Measurements from ENCODE around the gene SPDEF. TPM values are rescaled to one million over a fixed set of nuclear protein-coding genes. Genes with fewer than 3 reads are reported as not detected.

The SPDEF gene
- total RNA-seq, 2 donors from 2014 or later = 0.16 to 0.34 TPM

DNA sequence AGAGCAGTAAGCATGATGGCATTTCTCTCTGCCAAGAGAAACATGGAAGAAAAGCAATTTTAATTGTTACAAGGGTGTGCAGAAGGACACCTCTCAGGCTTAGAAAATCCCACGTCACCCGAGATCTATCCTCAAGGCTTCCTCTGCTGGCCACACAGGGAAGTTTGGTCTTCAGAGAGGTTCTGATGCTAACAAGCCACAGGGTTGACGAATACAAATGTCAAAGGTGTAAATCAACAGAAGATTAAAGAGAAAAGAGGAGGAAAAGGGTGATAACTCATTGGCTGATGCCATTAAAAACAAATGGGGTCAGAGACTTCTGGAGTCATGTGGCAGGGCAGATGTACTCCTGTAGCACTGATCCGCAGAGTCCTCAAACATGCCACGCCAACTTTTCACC lies 33.6 kb upstream of the SPDEF start:
- H3K4me1 Mint-ChIP-seq (ENCODE audit: low read depth) = peaks cover 7% of the 10 kb centered on the region

DNA sequence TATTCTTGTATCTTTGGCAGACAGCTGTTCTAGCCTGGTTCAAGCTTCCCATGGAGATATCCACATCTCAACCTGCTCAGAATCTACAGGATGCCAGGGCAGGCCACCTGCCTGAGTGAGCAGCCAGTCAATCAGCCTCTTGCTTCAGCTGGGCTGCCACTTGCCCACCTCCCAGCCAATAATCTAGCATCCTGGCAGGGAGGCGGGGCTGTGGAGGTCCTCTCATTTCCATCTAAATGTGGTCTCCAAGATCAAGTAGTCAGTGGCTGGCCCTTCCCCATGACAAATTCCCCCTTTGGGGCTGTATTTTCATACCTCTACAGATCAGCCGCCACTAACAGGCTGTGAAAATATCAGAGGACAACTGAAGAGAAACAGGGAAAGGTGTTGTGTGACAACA lies 33.0 kb upstream of the SPDEF start:
- ATAC-seq (replicated peaks in 1 of 2) = no peak
- H3K4me3 Mint-ChIP-seq = no peak overlapping the region
- H3K36me3 Mint-ChIP-seq (ENCODE audit: insufficient read depth in 2 of 2) = peaks cover 2 to 4% of the 10 kb centered on the region in 2 donors
- H3K4me1 Mint-ChIP-seq (ENCODE audit: low read depth) = peaks cover 7% of the 10 kb centered on the region
- no peak for DNase-seq
- no peaks in the 10 kb centered on the region for H3K27me3 Mint-ChIP-seq (ENCODE audit: low read depth)
- H3K9me3 Mint-ChIP-seq = no peaks in the 10 kb centered on the region
- no peak overlapping the region for H3K27ac Mint-ChIP-seq

More for the DNA sequence above, 33.6 kb upstream of the SPDEF start:
- Mint-ChIP-seq H3K9me3 (no peaks in the 10 kb centered on the region), H3K4me3 (no peak overlapping the region), H3K27me3 (ENCODE audit: low read depth) (no peaks in the 10 kb centered on the region), H3K36me3 (ENCODE audit: insufficient read depth in 2 of 2) (peaks cover 2 to 4% of the 10 kb centered on the region in 2 donors), H3K27ac (no peak overlapping the region)
- DNase-seq (no peak), ATAC-seq (replicated peaks in 1 of 2) (no peak)

DNA sequence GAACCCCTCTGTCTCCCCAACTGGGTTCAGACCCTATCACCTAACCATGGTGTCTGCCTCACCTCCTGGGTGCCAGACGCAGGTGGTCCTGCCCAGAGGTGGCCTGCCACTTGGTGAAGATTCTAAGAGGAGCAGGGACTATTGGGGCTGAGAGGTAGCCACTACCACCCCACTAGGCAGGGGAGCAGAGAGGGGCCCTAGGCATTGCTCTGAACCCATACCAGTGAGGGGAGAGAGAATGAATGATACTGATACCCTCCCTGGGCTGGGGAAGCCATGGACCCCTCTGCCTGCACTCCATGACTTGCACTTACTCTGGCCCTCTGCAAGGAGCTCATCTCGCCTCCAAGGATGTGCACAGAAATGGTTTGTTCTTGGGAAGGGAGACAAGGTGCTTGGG lies 31.7 kb upstream of the SPDEF start:
- Mint-ChIP-seq H3K4me1 (ENCODE audit: low read depth) (peaks cover 7% of the 10 kb centered on the region), H3K4me3 (no peak overlapping the region), H3K27ac (no peak overlapping the region), H3K36me3 (ENCODE audit: insufficient read depth in 2 of 2) (peaks cover 2 to 4% of the 10 kb centered on the region in 2 donors), H3K27me3 (ENCODE audit: low read depth) (no peaks in the 10 kb centered on the region), H3K9me3 (no peaks in the 10 kb centered on the region)
- ATAC-seq (replicated peaks in 1 of 2) (no peak), DNase-seq (no peak)

DNA sequence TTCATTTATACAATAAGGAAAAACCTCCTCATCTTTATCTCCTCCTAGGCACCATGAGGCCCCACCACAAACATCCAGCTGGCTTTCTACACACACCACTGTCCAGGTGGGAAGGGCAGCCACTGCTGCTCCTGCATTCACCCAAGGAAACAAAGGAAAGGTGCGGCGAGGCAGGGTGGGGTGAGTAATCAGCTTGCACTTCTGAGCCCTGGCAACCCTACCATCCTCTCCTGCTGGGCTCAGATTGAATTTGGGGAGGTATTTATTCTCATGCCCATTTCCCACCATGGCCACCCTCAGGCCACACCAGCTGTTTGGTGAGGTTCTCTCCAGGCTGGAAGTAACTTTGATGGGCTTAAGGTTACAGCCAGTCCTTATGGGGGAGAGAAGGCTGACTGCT lies 31.2 kb upstream of the SPDEF start:
- Mint-ChIP-seq H3K4me1 (ENCODE audit: low read depth) (peaks cover 6% of the 10 kb centered on the region), H3K9me3 (no peaks in the 10 kb centered on the region)
- ATAC-seq (replicated peaks in 1 of 2) = no peak

GRCh38 chr6:34586327-34587040 lies 30.4 kb upstream of the SPDEF start:
- no peak overlapping the region for H3K4me3 Mint-ChIP-seq
- H3K27me3 Mint-ChIP-seq (ENCODE audit: low read depth) = no peaks in the 10 kb centered on the region
- no peaks in the 10 kb centered on the region for H3K9me3 Mint-ChIP-seq
- DNase-seq (no peak), ATAC-seq (replicated peaks in 1 of 2) (no peak)
- peaks cover 2 to 4% of the 10 kb centered on the region in 2 donors for H3K36me3 Mint-ChIP-seq (ENCODE audit: insufficient read depth in 2 of 2)
- H3K4me1 Mint-ChIP-seq (ENCODE audit: low read depth) = no peaks in the 10 kb centered on the region
- no peak overlapping the region for H3K27ac Mint-ChIP-seq

More for the DNA sequence above, 31.2 kb upstream of the SPDEF start:
- Mint-ChIP-seq H3K27ac (no peak overlapping the region), H3K27me3 (ENCODE audit: low read depth) (no peaks in the 10 kb centered on the region), H3K36me3 (ENCODE audit: insufficient read depth in 2 of 2) (peaks cover 2 to 4% of the 10 kb centered on the region in 2 donors), H3K4me3 (no peak overlapping the region)
- no peak for DNase-seq

DNA sequence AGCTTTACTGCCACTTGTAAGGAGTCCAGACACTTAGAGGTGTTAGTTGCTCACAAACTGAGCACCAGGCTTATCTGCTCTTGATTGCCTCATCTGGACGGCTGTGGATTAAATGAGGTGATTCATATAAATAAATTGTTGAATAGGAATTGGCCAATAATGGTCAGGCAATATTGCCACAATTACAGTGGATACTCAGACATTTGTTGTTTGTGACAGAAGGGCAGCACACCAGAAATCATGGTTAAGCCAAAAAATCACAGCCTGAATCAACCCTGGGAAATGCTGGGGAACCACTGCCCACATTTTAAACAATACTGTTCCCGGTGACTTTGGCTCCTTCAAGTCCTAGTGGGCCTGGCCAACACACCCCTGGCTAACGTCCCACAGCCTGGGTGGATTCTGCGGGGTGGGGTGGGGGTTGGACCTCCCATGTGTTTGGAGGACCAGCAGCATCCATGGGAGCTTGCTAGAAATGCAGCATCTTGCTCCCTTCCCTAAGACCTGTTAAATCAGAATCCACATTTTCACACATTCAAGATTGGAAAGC lies 29.5 kb upstream of the SPDEF start:
- no peaks in the 10 kb centered on the region for H3K9me3 Mint-ChIP-seq
- DNase-seq (no peak), ATAC-seq (replicated peaks in 1 of 2) (no peak)
- H3K4me1 Mint-ChIP-seq (ENCODE audit: low read depth) = no peaks in the 10 kb centered on the region
- peak overlapping the region; percentile 43 for H3K27ac Mint-ChIP-seq
- H3K27me3 Mint-ChIP-seq (ENCODE audit: low read depth) = no peaks in the 10 kb centered on the region
- no peak overlapping the region for H3K4me3 Mint-ChIP-seq
- H3K36me3 Mint-ChIP-seq (ENCODE audit: insufficient read depth in 2 of 2) = peaks cover 2 to 4% of the 10 kb centered on the region in 2 donors

DNA sequence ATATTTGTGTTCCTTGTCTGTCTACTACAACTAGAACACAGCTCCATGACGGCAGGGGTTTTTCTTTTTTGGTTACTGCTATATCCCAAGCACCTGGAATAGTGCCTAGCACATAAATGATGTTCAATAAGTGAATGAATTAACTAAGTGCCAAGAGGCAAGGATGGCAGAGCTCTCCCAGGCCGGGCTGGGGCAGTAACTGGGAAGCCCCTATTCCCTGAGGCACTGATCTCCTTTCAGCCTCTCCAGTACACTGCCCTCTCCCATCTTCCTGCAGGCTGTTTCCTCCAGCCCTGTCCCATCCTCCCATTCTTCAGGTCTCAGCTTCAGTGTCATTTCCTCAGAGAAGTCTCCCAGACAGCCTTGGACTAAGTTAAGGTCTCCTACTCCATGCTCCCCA lies 29.0 kb upstream of the SPDEF start:
- Mint-ChIP-seq H3K27ac (peak overlapping the region; percentile 43), H3K9me3 (no peaks in the 10 kb centered on the region), H3K27me3 (ENCODE audit: low read depth) (no peaks in the 10 kb centered on the region), H3K4me1 (ENCODE audit: low read depth) (no peaks in the 10 kb centered on the region), H3K36me3 (ENCODE audit: insufficient read depth in 2 of 2) (peaks cover 2 to 4% of the 10 kb centered on the region in 2 donors), H3K4me3 (no peak overlapping the region)
- DNase-seq (no peak), ATAC-seq (replicated peaks in 1 of 2) (no peak)

- DNase-seq (no peak), ATAC-seq (replicated peaks in 1 of 2) (no peak)
- Mint-ChIP-seq H3K9me3 (no peaks in the 10 kb centered on the region), H3K4me1 (ENCODE audit: low read depth) (no peaks in the 10 kb centered on the region), H3K27ac (peak overlapping the region; percentile 40), H3K36me3 (ENCODE audit: insufficient read depth in 2 of 2) (peaks cover 2 to 4% of the 10 kb centered on the region in 2 donors), H3K27me3 (ENCODE audit: low read depth) (no peaks in the 10 kb centered on the region), H3K4me3 (no peak overlapping the region)
Measured at GRCh38 chr6:34584694-34585093, 28.6 kb upstream of the SPDEF start.

GRCh38 chr6:34583861-34584604 lies 27.9 kb upstream of the SPDEF start:
- Mint-ChIP-seq H3K27ac (peak overlapping the region; percentile 40), H3K27me3 (ENCODE audit: low read depth) (no peaks in the 10 kb centered on the region), H3K36me3 (ENCODE audit: insufficient read depth in 2 of 2) (no peaks in the 10 kb centered on the region), H3K9me3 (no peaks in the 10 kb centered on the region), H3K4me3 (no peak overlapping the region), H3K4me1 (ENCODE audit: low read depth) (no peaks in the 10 kb centered on the region)
- DNase-seq (no peak), ATAC-seq (replicated peaks in 1 of 2) (no peak)

GRCh38 chr6:34583461-34583860 lies 27.3 kb upstream of the SPDEF start:
- no peaks in the 10 kb centered on the region for H3K4me1 Mint-ChIP-seq (ENCODE audit: low read depth)
- no peaks in the 10 kb centered on the region for H3K27me3 Mint-ChIP-seq (ENCODE audit: low read depth)
- no peaks in the 10 kb centered on the region for H3K36me3 Mint-ChIP-seq (ENCODE audit: insufficient read depth in 2 of 2)
- no peak overlapping the region for H3K4me3 Mint-ChIP-seq
- H3K9me3 Mint-ChIP-seq = no peaks in the 10 kb centered on the region
- ATAC-seq (replicated peaks in 1 of 2) (peak in 1 of 2 donors; percentile 35), DNase-seq (no peak)
- H3K27ac Mint-ChIP-seq = no peak overlapping the region

DNA sequence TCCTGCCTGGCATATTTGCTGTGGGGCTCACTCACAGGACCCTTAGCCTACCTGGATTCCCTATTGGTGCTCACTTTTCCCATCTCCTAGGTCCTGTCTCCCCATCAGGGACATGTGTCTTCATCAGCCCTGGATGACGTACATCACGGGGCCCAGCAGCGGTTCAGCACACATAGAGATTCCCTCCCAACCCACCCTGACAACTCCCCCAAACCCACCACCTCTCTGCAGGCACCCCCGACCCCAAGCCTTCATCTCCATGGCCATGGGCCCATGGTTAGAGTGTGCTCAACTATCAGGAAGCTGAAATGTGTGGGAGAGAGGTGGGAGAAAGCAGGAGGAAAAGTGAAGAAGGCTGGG lies 25.4 kb upstream of the SPDEF start:
- H3K27ac Mint-ChIP-seq = no peak overlapping the region
- ATAC-seq (replicated peaks in 1 of 2) = no peak
- no peaks in the 10 kb centered on the region for H3K27me3 Mint-ChIP-seq (ENCODE audit: low read depth)
- DNase-seq = no peak
- no peaks in the 10 kb centered on the region for H3K9me3 Mint-ChIP-seq
- H3K36me3 Mint-ChIP-seq (ENCODE audit: insufficient read depth in 2 of 2) = no peaks in the 10 kb centered on the region
- H3K4me3 Mint-ChIP-seq = no peak overlapping the region
- no peaks in the 10 kb centered on the region for H3K4me1 Mint-ChIP-seq (ENCODE audit: low read depth)

DNA sequence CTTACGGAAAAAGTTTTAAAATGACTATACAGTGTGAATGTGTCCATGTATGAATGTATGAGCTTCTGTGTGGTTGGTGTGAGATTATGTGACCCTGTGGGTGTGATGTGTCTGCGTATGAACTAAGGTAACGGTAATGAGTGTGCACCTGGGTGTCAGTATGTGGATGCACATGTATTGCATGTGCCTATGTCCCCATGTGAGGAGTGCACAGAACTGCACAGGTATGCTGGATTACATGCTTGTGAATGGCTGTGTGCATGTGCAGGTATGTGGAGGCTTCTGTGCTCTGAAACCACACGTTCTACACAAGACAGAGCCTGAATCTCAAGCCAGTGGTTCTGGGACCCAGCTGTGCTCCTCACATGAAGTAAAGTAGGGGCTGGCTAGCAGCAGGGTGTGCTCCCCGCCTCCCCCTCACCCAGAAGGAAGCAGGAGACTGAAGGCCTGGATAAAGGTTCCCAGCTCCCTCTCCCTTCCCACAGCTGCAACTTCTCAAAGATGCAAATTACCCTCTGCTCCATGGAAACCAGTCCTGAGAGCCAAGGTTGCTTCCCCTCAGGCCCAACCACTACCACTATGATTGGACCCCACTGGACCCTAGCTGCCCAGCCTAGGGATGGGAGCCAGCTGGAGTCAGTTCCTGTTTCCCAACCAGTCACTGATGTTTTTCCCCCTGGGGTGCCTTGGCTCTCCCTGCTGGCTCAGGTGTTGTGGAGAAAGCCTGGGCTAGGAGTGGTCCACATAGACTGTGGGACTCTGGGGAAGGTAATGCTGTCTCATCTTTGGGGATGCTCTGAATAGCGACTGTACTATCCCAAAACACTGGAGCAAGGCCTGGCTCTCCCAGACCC lies 24.8 kb upstream of the SPDEF start:
- no peak for ATAC-seq (replicated peaks in 1 of 2)
- Mint-ChIP-seq H3K27ac (no peak overlapping the region), H3K27me3 (ENCODE audit: low read depth) (no peaks in the 10 kb centered on the region)

More for the DNA sequence above, 24.8 kb upstream of the SPDEF start:
- no peak for DNase-seq
- H3K4me3 Mint-ChIP-seq = no peak overlapping the region
- no peaks in the 10 kb centered on the region for H3K9me3 Mint-ChIP-seq
- no peaks in the 10 kb centered on the region for H3K4me1 Mint-ChIP-seq (ENCODE audit: low read depth)
- no peaks in the 10 kb centered on the region for H3K36me3 Mint-ChIP-seq (ENCODE audit: insufficient read depth in 2 of 2)
